NCI-H1436 (cell line): Measurements from ENCODE around the gene MICAL3.
A peak's percentile ranks its signal among the peaks of the same experiment; 100 is the strongest.
"Not testable (repeated sequence)": the region's sequence is repeated elsewhere in the genome, so short reads cannot be mapped to it uniquely, and the experiment has no call there.

Source experiments
- DNase-seq: peaks from one replicate; lab custom pipeline; 2025; lab: John Stamatoyannopoulos, UW

MICAL3 gene

DNA sequence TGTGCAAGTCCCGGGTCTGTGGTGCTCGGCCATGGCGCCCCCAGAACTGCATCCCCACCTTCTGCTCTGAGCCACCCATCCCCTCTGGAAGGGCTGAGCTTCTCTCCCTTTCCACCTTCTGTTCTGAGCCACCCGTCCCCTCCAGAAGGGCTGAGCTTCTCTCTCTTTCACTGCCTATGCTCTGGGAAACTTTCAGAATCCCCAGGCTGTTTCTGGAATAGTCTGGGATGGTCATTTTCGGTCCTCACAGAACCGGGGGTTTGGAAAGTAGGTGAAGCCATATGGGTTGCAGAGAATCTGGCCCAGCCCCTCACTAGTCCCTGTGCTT, 246.7 kb downstream of the MICAL3 start:
- DNase-seq, result no peak

DNA sequence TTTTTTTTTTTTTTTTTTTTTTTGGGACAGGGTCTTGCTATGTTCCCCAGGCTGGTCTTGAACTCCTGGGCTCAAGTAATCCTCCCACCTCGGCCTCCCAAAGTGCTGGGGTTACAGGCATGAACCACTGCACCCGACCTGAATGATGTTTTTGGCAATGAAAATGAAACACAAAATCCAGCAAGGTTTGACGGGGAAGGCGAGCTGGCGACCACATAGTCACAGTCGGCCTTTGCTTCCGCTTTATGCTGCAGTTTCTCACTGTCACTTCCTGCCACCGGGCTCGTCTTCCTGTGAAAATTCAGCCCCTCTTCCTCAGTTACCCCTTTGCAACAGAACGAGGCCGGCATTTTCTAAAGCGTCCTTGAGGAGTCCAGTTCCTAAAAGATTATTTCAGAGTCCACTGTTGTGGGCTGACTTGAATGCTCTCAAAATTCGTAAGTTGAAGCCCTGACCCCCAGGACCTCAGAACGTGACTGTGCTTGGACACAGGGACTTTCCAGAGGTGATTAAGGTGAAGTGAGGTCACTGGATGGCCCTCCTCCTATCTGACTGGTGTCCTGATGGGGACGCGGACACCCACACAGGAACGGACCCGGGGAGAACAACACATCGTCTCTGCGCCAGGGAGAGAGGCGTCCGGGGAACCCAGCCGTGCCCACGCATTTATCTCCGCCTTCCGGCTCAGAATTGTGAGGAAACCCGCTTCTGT, 247.2 kb downstream of the MICAL3 start:
- no peak for DNase-seq

- DNase-seq, result no peak
Observed at GRCh38 chr22:17775781-17776465, 248.4 kb downstream of the MICAL3 start.

DNA sequence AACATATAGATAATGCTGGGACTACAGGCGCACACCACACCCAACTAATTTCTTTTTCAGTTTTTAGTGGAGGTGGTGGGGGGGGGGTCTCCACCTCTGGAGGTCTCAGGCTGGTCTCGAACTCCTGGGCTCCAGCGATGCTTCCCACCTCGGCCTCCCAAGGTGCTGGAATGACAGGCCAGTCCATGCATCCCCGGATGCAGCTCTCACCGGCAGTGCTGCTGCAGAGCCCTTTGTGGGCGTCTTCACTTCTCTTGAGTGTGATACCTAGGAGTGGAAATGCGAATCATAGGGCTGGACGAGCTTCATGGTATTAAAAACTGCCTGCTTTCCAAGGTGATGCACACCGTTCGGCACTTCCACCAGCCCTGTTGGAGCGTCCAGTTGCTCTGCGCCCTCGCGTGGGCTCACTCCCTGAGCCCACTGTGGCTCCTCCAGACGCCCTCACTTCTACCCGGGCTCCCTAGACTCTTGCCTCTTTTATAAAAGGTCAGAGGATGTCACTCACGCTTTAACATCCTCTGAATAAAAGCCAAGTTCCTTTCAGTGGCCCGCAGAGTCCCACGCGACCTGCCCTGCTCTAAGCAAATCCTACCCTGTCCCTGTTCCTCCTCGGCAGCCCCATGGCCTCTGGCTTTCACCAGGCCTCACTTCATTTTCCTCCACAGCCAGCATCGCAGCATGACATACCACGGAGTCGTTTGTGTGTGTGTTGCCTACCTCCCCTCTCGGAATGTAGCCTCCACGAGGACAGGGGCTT, 249.3 kb downstream of the MICAL3 start:
- no peak for DNase-seq

DNA sequence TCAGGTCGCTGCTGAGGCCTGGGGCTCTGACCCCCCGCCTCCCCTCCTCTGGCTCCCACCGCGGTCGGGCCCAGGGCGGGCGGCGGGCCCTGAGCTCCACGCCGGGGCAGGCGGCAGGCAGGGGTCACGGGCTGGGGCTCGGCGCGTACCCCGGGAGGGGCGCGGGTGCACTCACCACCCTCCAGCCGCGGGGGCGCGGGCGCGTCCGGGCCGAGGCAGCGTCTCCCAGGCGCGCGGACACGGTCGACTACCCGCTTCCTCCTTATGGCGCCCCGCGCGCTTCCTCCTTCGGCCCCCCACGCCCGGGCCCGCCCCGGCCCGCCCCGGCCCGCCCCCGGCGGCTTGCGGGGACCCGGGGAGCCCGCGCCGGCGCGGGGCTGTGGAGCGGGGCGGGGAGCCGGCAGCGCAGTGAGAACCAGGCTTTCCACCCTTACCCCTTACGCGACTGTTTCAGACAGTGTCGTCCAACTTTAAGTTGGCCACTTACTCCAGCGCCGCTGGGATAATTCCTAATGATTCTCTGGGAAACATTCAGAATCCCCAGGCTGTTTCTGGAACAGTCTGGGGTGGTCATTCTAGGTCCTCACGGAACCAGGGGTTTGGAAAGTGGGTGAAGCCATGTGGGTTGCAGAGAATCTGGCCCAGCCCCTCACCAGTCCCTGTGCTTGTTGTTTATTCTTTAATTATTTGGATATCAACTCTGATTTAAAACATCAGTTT, 250.0 kb downstream of the MICAL3 start, which contains the start of gene BID:
Gene BID, minus strand, starts transcription at position 264 of the 720 bp plus-strand sequence. CDS start 24,353 bp downstream, outside the sequence.
- DNase-seq, result no peak

DNA sequence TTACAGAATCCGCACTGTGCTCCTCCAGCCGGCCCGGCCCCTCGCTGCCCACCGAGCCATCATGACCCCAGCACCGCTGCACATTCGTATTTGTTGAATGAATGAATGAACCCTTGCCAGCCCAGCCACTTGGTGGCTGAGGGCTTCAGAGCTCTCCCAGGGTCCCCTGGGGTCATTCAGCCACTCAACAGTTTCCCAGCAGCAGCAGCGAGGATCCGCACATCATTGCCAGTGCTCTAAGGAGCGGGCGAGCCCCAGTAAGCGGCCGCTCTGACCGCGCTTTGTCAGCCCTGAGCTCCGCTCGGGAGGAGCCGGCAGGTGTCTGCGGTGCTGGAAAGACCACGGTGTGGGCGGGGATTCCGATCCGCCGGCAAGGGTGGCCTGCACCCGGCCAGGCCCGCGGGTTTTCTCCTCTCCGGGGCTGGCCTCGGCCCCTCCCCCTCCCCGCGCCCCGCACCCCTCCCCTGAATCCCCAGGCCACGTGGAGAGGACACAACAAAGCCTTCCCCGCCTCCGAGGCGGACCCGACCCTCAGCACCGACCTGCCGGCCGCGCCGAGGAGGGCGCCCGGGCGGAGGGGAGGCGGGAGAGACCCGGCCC, 250.7 kb downstream of the MICAL3 start:
- peak; percentile 74 for DNase-seq

DNA sequence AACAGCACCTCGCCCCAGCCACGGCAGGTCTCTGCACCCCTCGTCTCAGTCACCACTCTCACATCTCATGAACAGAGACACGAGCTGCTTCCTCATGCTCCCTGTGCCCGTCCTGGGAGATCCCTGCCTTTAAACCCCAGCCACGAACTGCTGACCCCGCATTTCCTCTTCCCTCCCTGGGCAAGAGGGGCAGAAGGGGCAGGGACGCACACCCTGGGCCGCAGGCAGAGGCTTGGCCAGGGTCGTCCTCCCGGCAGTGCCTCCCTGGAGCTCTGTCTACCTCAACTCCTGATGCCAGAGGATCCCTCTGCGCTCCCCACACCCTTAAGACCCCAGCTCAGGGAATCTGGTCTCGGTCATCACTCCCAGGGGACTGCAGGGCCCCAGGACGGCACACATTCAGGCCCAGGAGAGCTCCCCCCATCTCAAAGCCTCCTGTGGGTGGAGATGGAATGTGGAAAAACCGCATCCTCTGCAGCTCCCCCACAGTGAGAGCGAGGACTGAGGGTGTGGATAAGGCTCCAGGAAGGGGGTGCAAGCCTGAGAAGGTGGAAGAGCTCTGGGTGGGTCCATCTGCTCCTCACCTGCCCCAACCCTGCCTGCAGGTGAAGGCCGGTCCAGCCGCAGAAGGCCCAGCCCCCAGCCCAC, 251.3 kb downstream of the MICAL3 start:
- no peak for DNase-seq

DNA sequence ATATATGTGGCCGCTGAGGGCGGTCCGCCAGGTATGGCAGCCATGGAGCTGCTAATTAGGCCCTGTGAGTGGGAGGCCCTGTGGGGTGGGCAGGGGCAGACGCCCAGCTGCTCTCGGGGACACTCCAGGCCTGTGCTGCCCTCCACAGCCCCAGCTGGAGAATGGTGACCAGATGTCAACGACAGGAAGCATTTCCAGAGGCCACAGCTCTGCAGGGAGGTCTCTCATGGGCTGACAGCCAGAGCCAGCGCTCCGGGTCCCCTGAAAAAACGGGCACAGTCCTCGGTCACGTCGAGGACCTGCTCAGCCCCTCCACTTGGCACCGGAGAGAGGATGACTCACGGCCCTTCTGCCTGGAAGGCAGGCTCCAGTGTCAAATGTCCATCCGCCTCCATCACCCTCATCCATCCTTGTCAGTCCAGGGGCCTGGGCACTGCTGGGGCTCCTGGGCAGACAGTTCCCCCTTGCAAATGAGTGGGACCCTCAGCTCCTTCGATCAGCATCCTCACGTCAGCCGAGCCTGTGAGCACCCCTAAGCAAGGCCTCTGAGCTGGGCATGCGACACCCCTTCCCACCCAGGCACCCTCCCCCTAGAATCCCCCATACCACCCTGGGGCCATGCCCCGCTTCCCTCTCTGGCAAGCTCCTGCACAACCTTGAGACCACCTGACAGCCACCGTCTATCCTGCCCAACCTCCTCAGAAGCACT, 252.0 kb downstream of the MICAL3 start:
- no peak for DNase-seq

GRCh38 chr22:17770180-17771077, 253.9 kb downstream of the MICAL3 start:
- DNase-seq, result no peak

- no peak for DNase-seq
Observed at GRCh38 chr22:17769716-17770082, 254.7 kb downstream of the MICAL3 start.

DNA sequence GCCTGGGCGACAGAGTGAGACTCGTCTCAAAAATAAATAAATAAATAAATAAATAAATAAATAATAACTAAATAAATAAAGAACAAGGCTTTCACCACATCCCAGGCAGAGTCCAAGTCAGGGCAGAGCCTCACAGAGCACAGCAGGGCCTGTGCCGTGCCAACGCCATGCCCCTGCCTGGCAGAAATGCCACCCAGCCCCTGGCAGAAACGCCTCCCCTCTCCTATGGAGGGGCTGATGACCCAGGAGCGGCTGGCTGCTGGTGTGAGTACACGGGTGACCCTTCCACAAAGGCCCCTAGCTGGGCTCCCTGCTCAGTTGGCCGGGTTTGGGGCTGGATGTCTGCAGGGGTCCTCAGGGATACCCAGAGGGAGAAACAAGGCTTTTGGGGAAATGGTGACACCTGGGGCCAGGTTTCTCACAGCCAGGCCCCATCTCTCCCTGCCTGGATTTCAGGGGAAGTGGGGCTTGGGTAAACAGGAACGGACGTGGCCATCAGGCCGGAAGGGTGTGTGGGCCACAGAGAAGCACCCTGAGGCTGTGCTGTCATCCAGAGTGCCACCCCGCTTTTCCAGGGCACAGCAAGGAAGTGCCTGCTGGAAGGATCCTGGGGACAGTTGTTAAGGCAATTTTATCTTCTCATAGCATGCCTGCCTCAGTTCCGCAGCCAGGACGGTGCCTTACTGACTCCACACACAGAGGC, 255.2 kb downstream of the MICAL3 start:
- DNase-seq, result no peak

GRCh38 chr22:17767233-17768065, 256.9 kb downstream of the MICAL3 start:
- no peak for DNase-seq

- DNase-seq, result not testable (repeated sequence)
Observed at GRCh38 chr22:17764852-17765251, 259.5 kb downstream of the MICAL3 start.

DNA sequence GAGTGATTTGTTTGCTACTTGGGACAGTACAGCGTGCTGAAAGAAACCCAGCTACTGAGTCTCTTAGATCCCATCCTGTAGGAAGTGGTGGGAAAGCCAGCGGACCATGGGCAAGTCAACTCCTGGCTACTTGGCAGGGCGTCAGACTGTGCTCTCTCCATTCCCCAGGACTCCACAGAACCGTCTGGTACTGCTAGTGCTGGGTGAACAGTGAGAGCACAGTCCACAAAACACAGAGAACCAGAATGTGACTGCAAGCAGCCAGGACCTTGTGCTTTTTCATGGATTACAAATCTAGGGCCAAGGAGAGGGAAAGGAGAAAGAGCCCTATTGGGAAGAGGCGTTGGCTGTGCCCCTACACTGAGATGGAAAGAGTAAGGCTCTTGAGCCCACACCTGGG, 260.3 kb downstream of the MICAL3 start:
- no peak for DNase-seq

DNA sequence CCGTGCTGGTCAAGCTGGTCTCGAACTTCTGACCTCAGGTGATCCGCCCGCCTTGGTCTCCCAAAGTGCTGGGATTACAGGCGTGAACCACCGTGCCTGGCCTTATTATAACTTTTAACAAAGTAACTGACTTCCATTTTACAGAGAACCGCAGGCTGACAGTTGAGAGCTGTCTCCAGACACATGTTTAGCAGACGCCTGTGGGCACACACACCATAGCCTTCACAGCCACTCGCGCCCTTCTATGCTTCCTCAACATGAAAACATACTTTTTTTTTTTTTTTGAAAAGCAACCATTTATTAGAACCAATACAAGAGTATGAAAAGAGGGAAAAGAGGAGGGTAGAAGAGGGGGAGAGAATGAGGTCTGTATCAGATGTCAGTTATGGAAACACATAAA, 260.9 kb downstream of the MICAL3 start:
- DNase-seq, result not testable (repeated sequence)

DNA sequence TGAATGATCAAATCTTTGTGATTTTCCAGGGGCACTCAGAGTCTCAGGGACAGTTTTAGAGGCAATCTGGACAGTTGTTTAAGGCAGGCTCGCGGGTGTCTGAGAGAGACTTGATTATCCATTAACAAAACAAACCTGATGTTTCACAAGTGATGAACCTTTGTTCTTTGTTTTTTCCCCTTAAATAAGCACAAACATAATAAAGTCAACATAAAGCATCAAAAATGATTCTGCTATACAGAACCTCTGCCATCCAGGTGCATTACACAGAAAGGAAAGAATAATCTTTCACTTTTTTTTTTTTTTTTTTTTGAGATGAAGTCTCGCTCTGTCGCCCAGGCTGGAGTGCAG, 263.2 kb downstream of the MICAL3 start:
- DNase-seq, result no peak

GRCh38 chr22:17754233-17754925, 270.0 kb downstream of the MICAL3 start:
- DNase-seq, result no peak
